GM19193 (cell line): ENCODE results near the gene VWA5B1.

Source experiments
- POLR2A ChIP-seq: IDR thresholded peaks from 4 replicates; pipeline ENCODE4 v1.6.1; 2011; ENCODE audit not compliant: insufficient read depth, insufficient read length; ENCODE audit errors: extremely low read depth

The VWA5B1 gene

GRCh38 chr1:20347699-20348098 lies 57.0 kb downstream of the VWA5B1 start:
- no peak for TF ChIP-seq POLR2A

GRCh38 chr1:20348326-20348915 lies 57.7 kb downstream of the VWA5B1 start:
- no peak for TF ChIP-seq POLR2A

- no peak for TF ChIP-seq POLR2A
These were observed 58.9 kb downstream of the VWA5B1 start for GRCh38 chr1:20349561-20349960.

- TF ChIP-seq POLR2A: no peak
These were observed 59.3 kb downstream of the VWA5B1 start for GRCh38 chr1:20349971-20350370.

- TF ChIP-seq POLR2A: no peak
These were observed 59.7 kb downstream of the VWA5B1 start for GRCh38 chr1:20350421-20350820.

GRCh38 chr1:20351911-20352701 lies 61.4 kb downstream of the VWA5B1 start:
- no peak for TF ChIP-seq POLR2A

GRCh38 chr1:20353836-20354235 lies 63.2 kb downstream of the VWA5B1 start:
- no peak for TF ChIP-seq POLR2A

GRCh38 chr1:20354610-20355009 lies 63.9 kb downstream of the VWA5B1 start:
- TF ChIP-seq POLR2A: no peak

- no peak for TF ChIP-seq POLR2A
These were observed 64.6 kb downstream of the VWA5B1 start for GRCh38 chr1:20355101-20355827.

GRCh38 chr1:20355828-20356735 lies 65.4 kb downstream of the VWA5B1 start:
- TF ChIP-seq POLR2A: no peak

GRCh38 chr1:20356850-20357459 lies 66.3 kb downstream of the VWA5B1 start:
- TF ChIP-seq POLR2A: no peak

- no peak for TF ChIP-seq POLR2A
These were observed 67.1 kb downstream of the VWA5B1 start for GRCh38 chr1:20357796-20358195.

- no peak for TF ChIP-seq POLR2A
These were observed 68.1 kb downstream of the VWA5B1 start for GRCh38 chr1:20358761-20359263.
